BLaER1 treated with 17β-estradiol and CSF1 and Interleukin-3, amounts not matched to agents 10 nM and 100 nM (cell line): Measurements from ENCODE around the gene CAMK4.

Source experiments
- H3K27ac ChIP-seq, 11 experiments: shearing (Covaris generic); formaldehyde crosslinking; 2 replicates each; pipeline ENCODE4 v1.8.1; 2022
- H3K27me3 ChIP-seq, 11 experiments: shearing (Covaris generic); formaldehyde crosslinking; 2 replicates each; pipeline ENCODE4 v1.8.1; 2022
- H3K36me3 ChIP-seq, 11 experiments: shearing (Covaris generic); formaldehyde crosslinking; 2 replicates each; pipeline ENCODE4 v1.8.1; 2022
- H3K4me1 ChIP-seq, 10 experiments: shearing (Covaris generic); formaldehyde crosslinking; 2 replicates each; pipeline ENCODE4 v1.8.1; 2022
- H3K4me2 ChIP-seq, 11 experiments: shearing (Covaris generic); formaldehyde crosslinking; 2 replicates each; pipeline ENCODE4 v1.8.1; 2022
- H3K4me3 ChIP-seq, 10 experiments: shearing (Covaris generic); formaldehyde crosslinking; 2 replicates each; pipeline ENCODE4 v1.8.1; 2022
- H3K9ac ChIP-seq, 11 experiments: shearing (Covaris generic); formaldehyde crosslinking; 2 replicates each; pipeline ENCODE4 v1.8.1; 2022
- H3K9me3 ChIP-seq, 11 experiments: shearing (Covaris generic); formaldehyde crosslinking; replicated peaks in 1 of 11; 2 replicates each; pipeline ENCODE4 v1.8.1; 2022
- H4K20me1 ChIP-seq, 11 experiments: shearing (Covaris generic); formaldehyde crosslinking; 2 replicates each; pipeline ENCODE4 v1.8.1; 2022
- Cebpa-rat ChIP-seq, 11 experiments: shearing (Covaris generic); IDR thresholded peaks; 2 replicates each; pipeline ENCODE4 v1.8.1; 2022

CAMK4 gene

DNA sequence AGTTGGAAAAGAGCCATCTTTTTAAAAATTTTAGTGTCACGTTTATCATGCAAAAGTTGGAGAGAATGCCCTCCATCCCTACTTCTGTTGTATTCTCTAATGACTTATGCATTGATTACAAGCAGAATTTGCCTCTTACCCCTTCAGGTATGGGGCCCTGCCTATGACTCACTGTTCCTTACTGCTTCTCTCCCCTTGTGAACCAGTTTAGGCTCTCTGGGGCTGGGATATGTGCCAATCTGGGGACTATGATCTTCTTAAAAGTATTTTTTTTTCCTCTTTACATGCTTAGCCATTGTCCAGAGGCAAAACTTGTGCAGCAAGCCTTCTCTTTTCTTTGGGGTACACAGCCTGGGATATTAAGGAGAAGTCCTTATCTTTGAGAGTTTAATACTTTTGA, 37.4 kb downstream of the CAMK4 start:
- TF ChIP-seq Cebpa-rat (IDR thresholded peaks at IDR 0.05), result no peak
- H3K4me3 ChIP-seq, result no peak overlapping the region
- no peak overlapping the region for H3K27ac ChIP-seq
- no peak overlapping the region for H3K9ac ChIP-seq
- H3K36me3 ChIP-seq, result no peaks in the 10 kb centered on the region
- no peaks in the 10 kb centered on the region for H3K27me3 ChIP-seq
- H3K4me1 ChIP-seq, result no peaks in the 10 kb centered on the region
- no peaks in the 10 kb centered on the region for H4K20me1 ChIP-seq
- H3K9me3 ChIP-seq, result peaks cover 0 to 14% (median 6%) of the 10 kb centered on the region in 11 experiments; a peak in 12 of 22 replicates
- H3K4me2 ChIP-seq, result no peak overlapping the region

DNA sequence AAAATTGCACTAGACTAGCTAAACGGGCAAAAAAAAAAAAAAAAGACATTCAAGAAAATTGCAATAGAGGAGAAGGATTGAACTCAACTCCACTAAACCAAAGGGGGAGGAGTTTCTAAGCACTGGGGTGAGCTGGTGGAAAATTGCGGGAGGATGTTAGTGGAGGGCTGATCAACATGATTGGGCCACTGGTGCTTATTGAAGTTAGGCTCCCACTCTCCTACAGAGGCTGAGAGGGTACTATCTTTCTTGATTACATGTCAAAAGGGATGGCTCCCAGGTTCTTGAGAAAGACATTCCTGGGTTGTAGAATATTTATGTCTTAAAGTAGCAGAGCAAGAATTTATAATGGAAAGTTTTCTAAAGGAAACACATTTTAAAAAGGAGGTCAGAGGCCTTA, 38.0 kb downstream of the CAMK4 start:
- no peak overlapping the region for H3K27ac ChIP-seq
- H3K4me2 ChIP-seq, result no peak overlapping the region
- H3K36me3 ChIP-seq, result no peaks in the 10 kb centered on the region
- peaks cover 0 to 14% (median 6%) of the 10 kb centered on the region in 11 experiments; a peak in 12 of 22 replicates for H3K9me3 ChIP-seq
- no peaks in the 10 kb centered on the region for H3K4me1 ChIP-seq
- H3K9ac ChIP-seq, result no peak overlapping the region
- H3K27me3 ChIP-seq, result no peaks in the 10 kb centered on the region
- TF ChIP-seq Cebpa-rat (IDR thresholded peaks at IDR 0.05), result no peak
- H4K20me1 ChIP-seq, result no peaks in the 10 kb centered on the region
- no peak overlapping the region for H3K4me3 ChIP-seq

DNA sequence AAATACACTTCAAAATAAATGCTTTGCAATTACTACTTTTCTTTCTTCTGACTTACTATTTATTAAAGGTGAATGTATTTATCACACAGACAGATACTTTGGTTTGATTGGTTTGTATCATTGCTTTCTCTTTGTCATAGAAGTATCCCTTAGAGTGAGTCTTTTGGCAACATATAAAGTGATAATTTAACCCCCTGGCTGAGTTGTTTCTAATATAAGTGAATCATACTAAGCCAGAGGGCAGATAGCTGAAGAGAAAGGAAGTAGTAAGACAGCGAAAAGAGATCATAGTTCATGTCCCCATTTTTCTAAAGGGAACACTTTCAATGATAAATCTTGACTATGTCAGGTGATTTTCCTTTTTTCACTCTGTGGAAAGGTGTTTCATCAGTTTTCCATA, 38.6 kb downstream of the CAMK4 start:
- H3K4me3 ChIP-seq, result no peak overlapping the region
- no peak overlapping the region for H3K4me2 ChIP-seq
- no peak for TF ChIP-seq Cebpa-rat (IDR thresholded peaks at IDR 0.05)
- H4K20me1 ChIP-seq, result no peaks in the 10 kb centered on the region
- H3K9me3 ChIP-seq, result peaks cover 0 to 9% (median under 1%) of the 10 kb centered on the region in 11 experiments; a peak in 8 of 22 replicates
- H3K27ac ChIP-seq, result no peak overlapping the region
- no peaks in the 10 kb centered on the region for H3K27me3 ChIP-seq
- no peaks in the 10 kb centered on the region for H3K36me3 ChIP-seq
- H3K4me1 ChIP-seq, result no peaks in the 10 kb centered on the region
- no peak overlapping the region for H3K9ac ChIP-seq

DNA sequence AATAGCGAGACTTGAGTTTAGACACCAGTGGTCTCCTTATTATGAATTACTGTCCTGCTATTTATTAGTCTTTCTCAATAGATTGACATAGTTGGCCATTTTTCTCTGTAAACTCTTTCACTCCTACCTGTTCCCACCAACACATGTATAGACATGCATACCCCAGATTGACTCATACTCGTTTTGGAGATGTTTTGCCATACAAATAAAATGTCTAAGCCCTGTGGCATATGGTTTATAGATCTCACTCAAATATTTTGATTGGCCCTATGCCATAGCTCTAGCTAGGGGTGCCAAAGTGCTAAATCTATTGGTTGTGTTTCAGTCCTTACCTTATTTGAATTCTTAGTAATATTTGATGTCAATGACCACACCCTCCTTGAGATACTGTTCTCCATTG, 42.3 kb downstream of the CAMK4 start:
- Histone ChIP-seq H4K20me1 (no peaks in the 10 kb centered on the region), H3K9ac (no peak overlapping the region), H3K4me1 (no peaks in the 10 kb centered on the region), H3K27ac (no peak overlapping the region), H3K27me3 (no peaks in the 10 kb centered on the region), H3K4me2 (no peak overlapping the region), H3K36me3 (no peaks in the 10 kb centered on the region), H3K4me3 (no peak overlapping the region), H3K9me3 (peaks cover 0 to 13% (median 0%) of the 10 kb centered on the region in 11 experiments; a peak in 6 of 22 replicates)
- TF ChIP-seq Cebpa-rat (IDR thresholded peaks at IDR 0.05), result no peak

DNA sequence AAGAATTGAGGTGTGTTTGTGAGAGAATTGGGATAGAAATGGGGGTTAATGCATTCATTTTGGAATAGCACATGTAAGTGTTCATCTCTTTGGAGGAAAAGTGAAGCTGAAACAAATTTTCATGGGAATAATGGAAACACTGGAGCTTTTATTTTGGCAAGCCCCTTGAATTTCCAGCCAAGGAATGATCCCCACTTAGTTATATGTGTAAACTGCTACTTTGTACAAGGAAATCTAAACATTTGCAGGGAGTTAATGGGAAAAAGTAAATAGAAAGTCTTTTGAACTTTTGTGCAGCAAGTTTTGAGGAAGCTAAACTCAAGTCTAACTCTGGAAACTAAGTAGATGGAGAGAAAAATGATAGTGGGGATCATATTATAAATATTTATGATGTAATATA, 44.1 kb downstream of the CAMK4 start:
- Histone ChIP-seq H4K20me1 (no peaks in the 10 kb centered on the region), H3K9me3 (peaks cover 0 to 13% (median 0%) of the 10 kb centered on the region in 11 experiments; a peak in 6 of 22 replicates), H3K4me3 (no peak overlapping the region), H3K27me3 (no peaks in the 10 kb centered on the region), H3K27ac (no peak overlapping the region), H3K9ac (no peak overlapping the region), H3K36me3 (no peaks in the 10 kb centered on the region), H3K4me2 (no peak overlapping the region), H3K4me1 (no peaks in the 10 kb centered on the region)
- no peak for TF ChIP-seq Cebpa-rat (IDR thresholded peaks at IDR 0.05)

DNA sequence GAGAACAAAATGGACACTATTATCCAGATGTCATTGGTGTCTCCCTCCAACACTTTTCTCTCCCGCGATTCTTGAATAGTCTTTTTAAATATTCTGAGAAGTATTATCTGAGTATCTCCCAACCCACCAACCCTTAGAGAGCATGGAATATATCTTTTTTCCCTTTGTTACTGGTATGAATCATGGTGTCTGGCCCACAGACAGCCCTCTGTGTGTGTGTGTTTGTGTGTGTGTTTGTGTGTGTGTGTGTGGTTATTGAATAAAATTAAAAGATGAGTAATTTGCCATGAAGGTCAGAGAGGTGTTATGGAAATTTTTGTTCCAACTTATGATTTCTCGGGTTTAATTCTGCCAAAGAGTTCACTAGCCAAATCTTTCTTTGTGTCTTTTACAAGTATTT, 47.7 kb downstream of the CAMK4 start:
- H3K4me3 ChIP-seq, result no peak overlapping the region
- no peaks in the 10 kb centered on the region for H3K4me1 ChIP-seq
- H3K9me3 ChIP-seq, result peaks cover 0 to 13% (median 0%) of the 10 kb centered on the region in 11 experiments; a peak in 6 of 22 replicates
- H3K27ac ChIP-seq, result no peak overlapping the region
- no peaks in the 10 kb centered on the region for H3K27me3 ChIP-seq
- no peaks in the 10 kb centered on the region for H3K36me3 ChIP-seq
- no peaks in the 10 kb centered on the region for H4K20me1 ChIP-seq
- no peak overlapping the region for H3K9ac ChIP-seq
- no peak overlapping the region for H3K4me2 ChIP-seq
- TF ChIP-seq Cebpa-rat (IDR thresholded peaks at IDR 0.05), result no peak

DNA sequence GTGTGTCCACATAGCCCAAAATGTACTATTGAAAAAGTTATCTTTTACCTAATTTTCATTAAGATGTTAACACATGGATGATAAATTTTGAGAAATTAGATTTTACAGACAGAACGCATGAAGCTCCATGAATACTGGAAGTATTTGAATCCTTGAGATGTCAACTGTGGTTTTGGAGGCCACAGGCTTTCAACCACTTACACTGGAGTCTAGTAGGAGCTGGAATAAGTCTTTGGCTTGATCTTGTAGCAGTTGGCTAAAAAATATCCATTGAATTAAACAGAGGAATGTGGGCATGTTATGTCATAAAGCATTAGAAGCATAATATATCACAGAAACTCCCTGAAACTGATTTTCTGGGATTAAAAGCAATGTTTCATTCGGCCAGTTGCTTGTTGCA, 52.9 kb downstream of the CAMK4 start:
- no peaks in the 10 kb centered on the region for H3K27me3 ChIP-seq
- no peak overlapping the region for H3K4me2 ChIP-seq
- H3K9me3 ChIP-seq, result no peaks in the 10 kb centered on the region
- no peak for TF ChIP-seq Cebpa-rat (IDR thresholded peaks at IDR 0.05)
- no peaks in the 10 kb centered on the region for H3K36me3 ChIP-seq
- H3K4me3 ChIP-seq, result no peak overlapping the region
- H3K4me1 ChIP-seq, result no peaks in the 10 kb centered on the region
- H4K20me1 ChIP-seq, result no peaks in the 10 kb centered on the region
- H3K27ac ChIP-seq, result no peak overlapping the region
- H3K9ac ChIP-seq, result no peak overlapping the region

DNA sequence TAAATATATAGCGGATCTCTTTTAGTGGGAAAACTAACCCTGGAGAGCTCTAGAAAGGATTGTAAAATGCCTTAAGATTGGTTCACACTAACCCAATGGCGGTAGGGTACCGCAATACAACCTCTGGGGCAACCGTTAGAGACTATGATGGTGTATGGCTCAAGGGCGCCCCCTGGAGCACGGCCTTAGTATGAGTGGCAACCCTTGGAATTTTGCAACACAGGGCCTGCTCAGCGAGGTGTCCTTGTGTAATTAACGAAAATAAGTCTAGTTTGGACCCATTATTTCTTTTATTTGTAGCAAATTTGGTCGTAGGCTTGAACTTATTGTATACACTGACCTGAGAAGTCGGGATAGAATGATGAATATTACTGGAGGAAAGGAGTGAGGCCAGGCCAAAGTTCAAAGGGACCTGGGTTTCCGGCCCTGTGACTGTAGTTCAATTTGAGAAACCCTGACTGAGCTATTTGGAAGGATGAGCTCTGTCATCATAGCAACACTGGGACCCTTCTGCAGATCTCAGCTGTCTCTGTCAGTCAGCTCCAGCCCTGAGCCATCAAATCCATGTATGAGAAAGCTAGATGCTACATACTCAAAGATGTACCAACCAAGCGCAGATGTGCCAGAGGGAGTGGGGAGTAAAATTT, 54.8 kb downstream of the CAMK4 start:
- H3K36me3 ChIP-seq, result no peaks in the 10 kb centered on the region
- no peaks in the 10 kb centered on the region for H3K9me3 ChIP-seq
- H3K27me3 ChIP-seq, result no peaks in the 10 kb centered on the region
- H3K27ac ChIP-seq, result no peak overlapping the region
- no peaks in the 10 kb centered on the region for H4K20me1 ChIP-seq
- no peak overlapping the region for H3K9ac ChIP-seq
- no peak overlapping the region for H3K4me3 ChIP-seq
- no peak overlapping the region for H3K4me2 ChIP-seq
- no peak for TF ChIP-seq Cebpa-rat (IDR thresholded peaks at IDR 0.05)
- H3K4me1 ChIP-seq, result no peaks in the 10 kb centered on the region

DNA sequence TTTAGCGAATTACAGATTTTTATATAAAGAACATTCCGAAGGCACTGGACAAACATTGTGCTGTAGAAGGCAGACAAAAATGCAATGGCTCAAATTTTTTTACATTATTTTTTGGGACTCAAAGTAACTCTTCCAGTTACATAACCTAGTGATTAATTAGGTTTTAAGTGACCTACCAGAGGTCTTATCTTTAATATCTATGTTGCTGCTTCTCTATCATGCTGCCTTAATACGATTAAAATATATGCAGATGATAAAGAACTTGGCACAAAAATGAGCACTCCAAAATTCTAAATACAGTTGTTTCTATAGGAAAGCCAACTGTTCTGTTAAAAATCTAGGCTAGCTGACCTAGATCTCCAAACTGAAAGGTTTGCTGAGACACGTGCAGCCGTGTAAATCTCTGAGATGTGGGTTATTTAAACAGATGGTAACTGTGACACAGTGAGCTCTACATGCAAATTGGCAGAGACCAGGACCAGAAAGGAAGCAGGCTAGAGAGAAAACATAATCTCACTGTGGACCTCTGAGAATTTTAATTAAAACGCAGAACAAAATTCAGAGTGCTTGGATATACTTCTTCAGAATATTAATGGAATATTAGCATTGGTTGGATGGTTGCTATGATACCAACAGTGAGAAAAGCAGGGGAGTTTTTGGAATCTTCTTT, 56.2 kb downstream of the CAMK4 start:
- Histone ChIP-seq H3K36me3 (no peaks in the 10 kb centered on the region), H3K4me2 (no peak overlapping the region), H4K20me1 (no peaks in the 10 kb centered on the region), H3K27ac (no peak overlapping the region), H3K27me3 (no peaks in the 10 kb centered on the region), H3K4me3 (no peak overlapping the region), H3K4me1 (no peaks in the 10 kb centered on the region), H3K9me3 (no peaks in the 10 kb centered on the region), H3K9ac (no peak overlapping the region)
- no peak for TF ChIP-seq Cebpa-rat (IDR thresholded peaks at IDR 0.05)

DNA sequence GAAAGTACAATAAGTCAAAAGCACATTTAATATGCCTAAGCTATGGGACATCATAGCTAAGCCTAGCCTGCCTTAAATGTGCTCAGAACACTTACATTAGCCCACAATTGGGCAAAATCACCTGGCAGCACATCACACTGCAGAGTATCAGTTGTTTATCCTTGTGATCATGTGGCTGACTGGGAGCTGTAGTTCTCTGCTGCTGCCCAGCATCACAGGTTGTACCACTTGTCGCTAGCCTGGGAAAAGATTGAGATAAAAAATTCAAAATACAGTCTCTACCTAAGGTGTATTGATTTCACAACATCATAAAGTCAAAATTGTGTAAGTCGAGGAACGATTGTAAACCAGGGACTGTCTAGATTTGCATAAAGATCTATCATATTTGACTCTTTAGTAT, 58.6 kb downstream of the CAMK4 start:
- no peaks in the 10 kb centered on the region for H3K9me3 ChIP-seq
- H3K36me3 ChIP-seq, result no peaks in the 10 kb centered on the region
- H3K4me1 ChIP-seq, result no peaks in the 10 kb centered on the region
- H3K27me3 ChIP-seq, result no peaks in the 10 kb centered on the region
- H3K9ac ChIP-seq, result no peak overlapping the region
- H4K20me1 ChIP-seq, result no peaks in the 10 kb centered on the region
- H3K4me2 ChIP-seq, result no peak overlapping the region
- no peak overlapping the region for H3K4me3 ChIP-seq
- no peak for TF ChIP-seq Cebpa-rat (IDR thresholded peaks at IDR 0.05)
- no peak overlapping the region for H3K27ac ChIP-seq
